COLO829 (cell line): ENCODE results near the gene NRXN3.

Experiments
- DNase-seq: peaks from one replicate; pipeline ENCODE4 v3.0.0; 2012; ENCODE audit warnings: low spot score

NRXN3 gene

DNA sequence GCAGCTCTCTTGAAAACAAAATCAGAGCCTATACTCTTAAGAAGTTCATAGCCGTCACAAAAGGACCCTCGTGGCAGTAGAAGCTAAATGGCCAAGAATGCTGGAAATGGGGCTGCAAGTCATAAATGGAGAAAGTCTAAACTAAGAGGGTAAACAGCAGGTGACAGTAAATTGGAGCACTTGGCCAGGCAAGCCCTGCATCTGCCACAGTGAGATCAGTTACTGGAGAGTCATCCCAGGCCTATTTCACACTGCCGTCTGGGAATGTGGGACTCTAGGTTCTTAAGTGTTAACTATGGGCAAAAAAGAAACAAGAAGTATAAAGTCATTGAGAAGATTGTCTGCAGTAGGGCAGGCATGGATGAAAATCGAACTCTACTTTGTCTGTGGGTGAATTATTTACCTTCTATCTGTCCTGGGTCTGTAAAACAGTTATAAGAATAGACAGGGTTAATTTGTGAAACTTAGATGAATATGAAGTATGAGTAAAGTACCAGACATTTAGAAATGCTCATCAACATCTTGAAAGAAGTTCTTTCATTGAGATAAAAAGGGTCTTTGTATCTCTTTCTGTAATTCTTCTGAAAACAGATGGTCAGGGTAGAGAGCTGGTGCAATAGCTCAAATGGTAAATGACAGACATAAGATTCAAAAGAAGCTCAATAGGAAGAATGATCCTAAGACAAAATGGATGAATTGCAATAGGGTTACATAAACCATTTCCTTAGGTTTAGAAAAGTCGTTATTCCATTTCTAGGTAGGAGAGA is 1248.7 kb downstream of the NRXN3 start:
- DNase-seq = peak; percentile 48

DNA sequence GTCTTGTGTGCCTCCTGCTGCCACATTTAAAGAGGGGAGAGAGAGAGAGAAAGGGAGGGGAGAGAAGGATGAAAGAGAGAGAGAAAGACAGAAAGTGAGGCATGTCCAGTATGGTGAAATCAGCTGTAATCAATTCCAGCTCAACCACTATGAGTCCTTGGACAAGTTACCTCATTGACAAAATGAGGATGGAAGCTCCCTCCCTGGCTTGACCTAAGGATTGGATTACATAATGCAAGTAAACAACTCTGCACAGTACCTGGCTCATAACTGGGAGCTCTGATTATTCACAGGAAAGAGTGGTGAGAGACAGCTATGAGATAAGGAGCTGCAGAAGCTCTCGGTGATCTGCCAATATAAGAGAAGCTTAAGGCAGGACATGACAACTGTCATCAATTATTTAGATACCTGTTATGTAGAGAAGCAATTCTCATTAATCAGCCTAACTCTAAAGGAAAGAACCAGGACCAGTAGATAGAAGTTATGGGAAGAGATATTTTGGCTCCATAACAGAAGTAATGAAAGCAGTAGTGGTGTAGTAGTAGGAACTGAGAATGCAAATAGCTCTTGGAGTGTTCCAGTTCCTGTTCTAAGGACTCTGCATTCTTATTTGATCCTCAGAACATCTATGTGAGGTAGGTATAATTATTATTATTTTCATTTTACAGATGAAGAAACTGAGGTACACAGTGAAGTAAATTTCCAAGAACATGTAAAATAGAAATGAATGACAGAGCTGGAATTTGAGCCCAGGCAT is 1249.6 kb downstream of the NRXN3 start:
- DNase-seq = no peak

GRCh38 chr14:79420725-79421124 is 1250.6 kb downstream of the NRXN3 start:
- no peak for DNase-seq

GRCh38 chr14:79421811-79422210 is 1251.6 kb downstream of the NRXN3 start:
- no peak for DNase-seq

- DNase-seq = no peak
Observed at GRCh38 chr14:79424462-79424861, 1254.3 kb downstream of the NRXN3 start.

GRCh38 chr14:79426103-79426755 is 1256.1 kb downstream of the NRXN3 start:
- DNase-seq = no peak

GRCh38 chr14:79432640-79433039 is 1262.5 kb downstream of the NRXN3 start:
- DNase-seq = no peak

DNA sequence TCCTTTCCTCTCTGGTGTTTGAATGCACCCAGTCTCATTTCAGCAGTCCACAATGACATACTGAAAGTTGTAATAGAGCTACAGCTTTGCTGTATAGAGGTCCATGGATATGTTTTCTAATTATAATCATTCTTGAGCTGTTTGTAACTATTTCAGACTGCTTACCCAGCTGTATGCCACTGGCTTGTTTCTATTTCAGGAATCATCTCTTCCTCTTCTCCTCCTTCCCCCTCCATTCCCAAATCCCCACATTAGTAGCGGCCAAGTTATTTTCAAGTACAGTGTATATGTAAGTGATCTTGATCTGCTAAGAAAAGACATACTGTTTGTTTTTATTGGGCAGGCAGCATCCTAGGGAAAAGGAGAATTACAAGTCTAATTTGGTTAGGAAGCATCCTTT is 1266.2 kb downstream of the NRXN3 start:
- no peak for DNase-seq

- no peak for DNase-seq
Observed at GRCh38 chr14:79437951-79438350, 1267.8 kb downstream of the NRXN3 start.

DNA sequence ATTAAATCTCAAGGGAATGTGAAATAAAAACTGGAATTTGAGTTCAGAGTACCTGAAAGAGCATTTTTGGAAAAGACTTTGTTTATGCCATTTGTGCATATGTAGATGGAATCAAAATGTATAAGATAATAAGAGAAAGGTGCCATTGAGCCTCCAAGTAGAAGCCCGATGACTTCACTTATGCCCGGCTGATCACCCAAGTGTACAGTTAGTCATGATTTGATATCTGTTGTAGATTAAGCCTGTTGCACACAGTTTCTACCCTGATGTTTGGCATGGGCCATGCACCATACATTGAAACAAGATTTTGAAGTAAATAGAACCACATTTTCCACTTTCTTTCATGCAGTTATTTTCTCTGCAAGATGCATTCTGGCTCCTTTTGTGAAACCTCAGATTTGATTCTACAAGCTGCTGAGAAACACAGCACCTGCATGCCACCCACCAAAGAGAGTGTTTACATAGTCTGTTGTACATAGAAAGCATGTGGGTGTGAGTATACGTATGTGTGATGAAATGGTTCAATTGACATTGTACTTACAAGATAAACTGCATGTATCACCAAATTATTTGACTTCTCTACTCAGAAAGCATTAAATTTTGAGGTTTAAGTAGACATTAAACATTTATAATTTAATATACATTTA is 1268.6 kb downstream of the NRXN3 start:
- no peak for DNase-seq

DNA sequence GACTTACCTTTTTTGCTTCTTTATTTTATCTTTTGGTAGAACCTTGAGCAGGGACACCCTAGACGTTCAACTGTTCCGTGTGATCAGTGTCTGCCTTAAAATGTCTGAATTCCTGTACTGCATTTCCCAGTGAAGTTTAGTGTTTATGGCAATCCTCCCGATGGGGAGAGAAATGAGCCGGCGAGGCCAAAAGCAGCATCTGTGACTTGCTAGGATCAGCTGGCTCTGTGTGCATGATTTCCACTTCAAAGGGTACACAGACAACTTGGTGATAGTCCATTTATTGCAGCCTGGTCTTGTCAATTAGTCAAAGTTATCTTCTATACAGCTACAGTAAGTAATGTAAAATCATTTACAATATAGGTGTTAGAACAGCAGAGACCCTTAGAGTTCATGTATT is 1272.6 kb downstream of the NRXN3 start:
- DNase-seq = no peak

GRCh38 chr14:79443602-79444001 is 1273.4 kb downstream of the NRXN3 start:
- no peak for DNase-seq

- DNase-seq = no peak
Observed at GRCh38 chr14:79448960-79449359, 1278.8 kb downstream of the NRXN3 start.

- no peak for DNase-seq
Observed at GRCh38 chr14:79451601-79452000, 1281.4 kb downstream of the NRXN3 start.

GRCh38 chr14:79453276-79453675 is 1283.1 kb downstream of the NRXN3 start:
- no peak for DNase-seq

DNA sequence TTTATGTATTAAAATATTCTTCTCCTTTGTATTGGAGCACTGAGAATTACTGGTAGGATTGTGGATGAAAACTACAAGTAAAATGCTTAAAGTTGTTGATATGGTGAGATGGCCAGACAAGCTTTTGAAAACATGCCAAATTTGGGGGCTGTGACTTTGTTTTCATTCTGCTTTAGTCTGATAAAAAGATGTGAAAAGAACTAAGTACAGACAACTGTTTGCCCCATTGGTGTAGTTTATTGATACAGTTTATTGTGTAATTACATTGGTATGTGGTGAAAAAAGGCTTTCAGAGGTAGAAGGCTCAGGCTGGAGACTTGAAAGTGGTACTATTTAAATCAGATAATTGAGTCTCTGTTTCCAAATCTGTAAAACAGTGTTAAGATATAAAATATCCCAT is 1294.3 kb downstream of the NRXN3 start:
- DNase-seq = no peak

DNA sequence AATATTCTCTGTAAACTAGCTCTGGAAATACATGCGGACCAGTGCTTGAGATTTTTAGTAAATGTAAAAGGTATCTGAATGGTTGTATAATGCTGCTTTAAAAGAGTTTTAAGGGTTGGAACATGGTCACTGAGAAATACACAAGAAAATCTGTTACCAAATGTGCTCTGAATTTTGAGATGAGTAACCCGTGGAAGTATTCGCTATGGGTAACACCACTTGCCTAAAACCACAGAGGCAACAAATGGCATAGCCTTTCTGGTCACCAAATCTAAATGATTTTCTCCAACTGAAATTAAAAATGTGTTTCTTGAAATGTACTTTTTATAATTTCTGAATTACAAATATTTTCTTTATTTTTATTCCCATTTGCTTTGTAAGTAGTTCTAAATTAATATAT is 1295.5 kb downstream of the NRXN3 start:
- DNase-seq = no peak

DNA sequence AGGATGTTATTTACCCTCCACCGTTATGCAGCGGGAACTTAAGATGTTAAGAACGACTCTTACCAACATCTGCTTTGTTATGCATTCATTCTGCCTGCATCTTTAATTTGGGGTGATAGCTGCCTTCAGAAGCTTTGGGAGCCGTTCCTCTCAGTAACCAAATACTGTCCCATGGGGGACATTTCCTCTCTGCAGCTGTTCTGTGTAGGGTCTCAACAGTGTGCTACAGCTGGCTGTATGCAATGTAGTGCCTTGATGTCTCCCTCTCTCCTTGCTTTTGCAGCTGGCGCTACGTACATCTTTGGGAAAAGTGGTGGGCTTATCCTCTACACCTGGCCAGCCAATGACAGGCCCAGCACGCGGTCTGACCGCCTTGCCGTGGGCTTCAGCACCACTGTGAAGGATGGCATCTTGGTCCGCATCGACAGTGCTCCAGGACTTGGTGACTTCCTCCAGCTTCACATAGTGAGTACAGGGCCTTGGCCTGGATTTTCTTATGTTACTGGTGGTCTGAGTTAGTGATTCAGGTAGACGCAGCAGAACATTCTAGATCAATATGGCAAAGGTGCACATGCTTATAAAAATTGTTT is 1296.9 kb downstream of the NRXN3 start:
- no peak for DNase-seq

GRCh38 chr14:79467835-79468234 is 1297.7 kb downstream of the NRXN3 start:
- no peak for DNase-seq

DNA sequence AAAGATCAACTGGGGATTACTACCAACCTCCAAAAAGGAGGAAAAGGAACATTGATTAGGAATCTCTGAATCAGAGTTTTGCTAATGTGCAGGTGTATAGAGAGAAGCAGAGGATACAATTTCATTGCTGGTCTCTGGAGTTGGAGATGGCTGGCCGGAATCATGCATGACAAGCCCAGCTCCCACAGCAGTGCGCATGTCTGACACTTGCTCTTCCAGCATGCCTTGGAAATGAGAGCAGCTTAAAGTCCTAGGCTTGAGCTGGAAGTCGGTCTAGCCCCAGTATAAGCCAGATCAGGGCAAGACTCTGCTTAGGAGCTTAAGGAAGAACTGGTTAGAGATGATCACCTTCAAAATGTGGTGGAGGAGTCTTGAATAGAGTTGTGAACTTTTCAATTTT is 1298.3 kb downstream of the NRXN3 start:
- no peak for DNase-seq

- no peak for DNase-seq
Observed at GRCh38 chr14:79473651-79474050, 1303.5 kb downstream of the NRXN3 start.

DNA sequence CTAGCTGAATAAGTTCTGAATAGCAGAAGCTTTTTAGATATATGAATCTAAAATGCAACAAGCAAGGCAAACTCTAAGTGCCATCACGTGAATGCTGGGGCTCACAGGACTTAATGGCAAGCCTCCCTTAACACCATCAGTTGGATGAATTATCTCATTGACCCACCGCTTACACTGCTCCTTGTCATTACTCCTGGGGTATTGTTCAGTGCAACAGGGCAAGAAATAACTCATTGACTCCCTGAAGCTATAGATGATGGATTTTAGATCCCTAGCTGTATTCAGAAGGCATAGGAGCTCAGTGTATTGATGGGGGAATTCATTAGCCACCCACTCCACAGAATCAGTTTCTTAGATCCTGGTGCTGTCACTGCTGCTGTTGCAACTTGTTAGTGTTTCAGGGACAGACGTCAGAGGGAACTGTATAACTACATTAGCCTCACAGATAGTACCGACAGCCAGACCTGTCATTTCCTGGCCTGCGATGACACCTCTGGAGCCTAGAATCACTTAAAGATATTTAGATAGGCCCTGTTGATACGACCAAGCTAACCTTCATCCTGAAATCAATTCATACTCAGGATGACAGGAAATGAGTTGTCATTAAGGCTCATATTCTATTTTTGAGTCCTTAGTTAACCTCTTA is 1305.8 kb downstream of the NRXN3 start:
- no peak for DNase-seq
